H1 (cell line): ENCODE results near the gene COL4A1. TPM values are rescaled to one million over a fixed set of nuclear protein-coding genes. Genes with fewer than 3 reads are reported as not detected.

Experiments used
- CTCF ChIA-PET: fragments of 300-600 bp; sonication (Branson Sonifier 250); formaldehyde crosslinking; loops from one replicate; lab custom pipeline; 2021; ENCODE audit not compliant: partially characterized antibody; lab: Charles Lee
- POLR2A ChIA-PET: fragments of 300-600 bp; sonication (Branson Sonifier 250); formaldehyde crosslinking; loops from one replicate; lab custom pipeline; 2021; ENCODE audit warnings: inconsistent platforms; ENCODE audit not compliant: partially characterized antibody; lab: Charles Lee
- DNase-seq, 2 experiments: peaks; one replicate each; pipeline versions ENCODE4 v3.0.0 to v3.0.0-alpha.2; 2010 to 2022; ENCODE audit warnings: low spot score in 2 of 2, low read depth in 1 of 2, mixed read lengths in 1 of 2
- FAIRE-seq: peaks from 2 replicates; lab custom pipeline; 2011; peaks lifted over from hg19 to GRCh38; lab: Jason Lieb, UNC
- H2AFZ ChIP-seq: 2 replicates; pipeline ENCODE4 v1.8.1; 2012; ENCODE audit warnings: low read length, inconsistent platforms
- H2AK5ac ChIP-seq: 2 replicates; pipeline ENCODE4 v1.6.1; 2013; ENCODE audit warnings: low read depth, low read length
- H2BK120ac ChIP-seq: replicated peaks from 2 replicates; pipeline ENCODE3; 2013; ENCODE audit warnings: low read depth, low read length, inconsistent platforms
- H2BK12ac ChIP-seq: 2 replicates; pipeline ENCODE4 v1.6.1; 2013; ENCODE audit warnings: low read depth, low read length
- H2BK15ac ChIP-seq: 2 replicates; pipeline ENCODE4 v1.6.1; 2013; ENCODE audit warnings: low read length
- H2BK20ac ChIP-seq: 2 replicates; pipeline ENCODE4 v1.6.1; 2013; ENCODE audit warnings: low read length
- H2BK5ac ChIP-seq: 2 replicates; pipeline ENCODE4 v1.6.1; 2013; ENCODE audit warnings: low read depth, low read length
- H3K14ac ChIP-seq: 2 replicates; pipeline ENCODE4 v1.6.1; 2013; ENCODE audit warnings: inconsistent platforms; ENCODE audit not compliant: insufficient read length
- H3K18ac ChIP-seq: 2 replicates; pipeline ENCODE4 v1.6.1; 2013; ENCODE audit warnings: low read length; ENCODE audit errors: extremely low read depth
- H3K23ac ChIP-seq: 2 replicates; pipeline ENCODE4 v1.6.1; 2013; ENCODE audit warnings: inconsistent platforms; ENCODE audit not compliant: insufficient read length
- H3K23me2 ChIP-seq: 2 replicates; pipeline ENCODE4 v1.6.1; 2013; ENCODE audit warnings: low read depth, low read length
- H3K27ac ChIP-seq: 2 replicates; pipeline ENCODE4 v1.6.1; 2011; ENCODE audit warnings: low read depth, low read length, inconsistent platforms
- H3K27me3 ChIP-seq, 4 experiments: replicated peaks in 1 of 4; 1 replicate in 1 of 4; 2 replicates in 3 of 4; pipeline versions ENCODE4 v1.6.1 to v1.8.1; 2011 to 2013; ENCODE audit warnings: low read length in 3 of 4, mild to moderate bottlenecking in 3 of 4, inconsistent platforms in 2 of 4, mixed read lengths in 2 of 4, moderate library complexity in 1 of 4; ENCODE audit not compliant: control insufficient read depth in 3 of 4, insufficient read depth in 3 of 4; ENCODE audit errors: extremely low read depth in 1 of 4
- H3K36me3 ChIP-seq, 4 experiments: 2 replicates each; pipeline versions ENCODE4 v1.6.1 to v1.8.1; 2011 to 2013; ENCODE audit warnings: mild to moderate bottlenecking in 4 of 4, low read length in 3 of 4, moderate library complexity in 2 of 4, control low read depth in 1 of 4, inconsistent platforms in 1 of 4; ENCODE audit not compliant: insufficient read depth in 4 of 4, control insufficient read depth in 2 of 4
- H3K4ac ChIP-seq: replicated peaks from 2 replicates; pipeline ENCODE3; 2013; ENCODE audit warnings: low read length, low read depth, mixed read lengths, inconsistent platforms; ENCODE audit not compliant: insufficient read length
- H3K4me1 ChIP-seq, 4 experiments: replicated peaks in 1 of 4; 1 replicate in 1 of 4; 2 replicates in 3 of 4; pipeline versions ENCODE4 v1.6.1 to v1.8.1; 2011 to 2013; ENCODE audit warnings: low read length in 3 of 4, inconsistent platforms in 2 of 4, mixed read lengths in 1 of 4; ENCODE audit not compliant: insufficient read depth in 4 of 4, control insufficient read depth in 3 of 4
- H3K4me2 ChIP-seq, 2 experiments: 2 replicates each; pipeline versions ENCODE4 v1.6.1 to v1.8.1; 2011 to 2013; ENCODE audit warnings: low read depth in 2 of 2, low read length in 2 of 2, control low read depth in 1 of 2, inconsistent platforms in 1 of 2, mild to moderate bottlenecking in 1 of 2; ENCODE audit not compliant: insufficient read depth in 1 of 2
- H3K4me3 ChIP-seq, 4 experiments: fragments of 200-600, 300-600 bp in 1 of 4; sonication (generic), shearing (Covaris generic), sonication (Bioruptor Twin) in 1 of 4; 2 replicates each; pipeline versions ENCODE4 v1.5.1 to v1.8.1; 2011 to 2016; ENCODE audit warnings: low read length in 4 of 4, low read depth in 3 of 4, control low read depth in 2 of 4, inconsistent platforms in 2 of 4, mild to moderate bottlenecking in 2 of 4, mixed read lengths in 1 of 4, moderate library complexity in 1 of 4; ENCODE audit not compliant: insufficient read depth in 2 of 4; ENCODE audit errors: extremely low read depth in 1 of 4
- H3K56ac ChIP-seq: replicated peaks from 2 replicates; pipeline ENCODE3; 2013; ENCODE audit warnings: low read depth, mild to moderate bottlenecking, mixed read lengths, low read length, inconsistent platforms; ENCODE audit not compliant: insufficient read length
- H3K79me1 ChIP-seq: 2 replicates; pipeline ENCODE4 v1.6.1; 2013; ENCODE audit warnings: low read depth, low read length, control low read depth
- H3K79me2 ChIP-seq, 2 experiments: 2 replicates each; pipeline versions ENCODE4 v1.6.1 to v1.8.1; 2012 to 2013; ENCODE audit warnings: low read length in 2 of 2, mild to moderate bottlenecking in 2 of 2, inconsistent platforms in 1 of 2; ENCODE audit not compliant: insufficient read depth in 2 of 2, control insufficient read depth in 1 of 2
- H3K9ac ChIP-seq, 4 experiments: replicated peaks in 1 of 4; 1 replicate in 1 of 4; 2 replicates in 3 of 4; pipeline versions ENCODE4 v1.6.1 to v1.8.1; 2011 to 2013; ENCODE audit warnings: low read depth in 3 of 4, low read length in 3 of 4, control low read depth in 2 of 4, mild to moderate bottlenecking in 2 of 4, moderate library complexity in 2 of 4, inconsistent platforms in 1 of 4; ENCODE audit errors: extremely low read depth in 1 of 4
- H3K9me3 ChIP-seq, 2 experiments: 2 replicates each; pipeline versions ENCODE4 v1.6.1 to v1.8.1; 2012 to 2013; ENCODE audit warnings: mild to moderate bottlenecking in 2 of 2, moderate library complexity in 2 of 2, control low read depth in 1 of 2, inconsistent platforms in 1 of 2, low read depth in 1 of 2, low read length in 1 of 2, mixed read lengths in 1 of 2; ENCODE audit not compliant: insufficient read depth in 2 of 2
- H4K20me1 ChIP-seq, 2 experiments: replicated peaks in 1 of 2; 2 replicates each; pipeline versions ENCODE3 to v1.8.1; 2011 to 2013; ENCODE audit warnings: inconsistent platforms in 2 of 2, low read length in 2 of 2, mild to moderate bottlenecking in 1 of 2; ENCODE audit not compliant: insufficient read depth in 2 of 2, control insufficient read depth in 1 of 2
- H4K5ac ChIP-seq: 2 replicates; pipeline ENCODE4 v1.6.1; 2013; ENCODE audit warnings: low read length, low read depth, mixed read lengths, inconsistent platforms; ENCODE audit not compliant: insufficient read length
- H4K8ac ChIP-seq: 2 replicates; pipeline ENCODE4 v1.8.0; 2013; ENCODE audit warnings: mild to moderate bottlenecking, moderate library complexity, low read length, inconsistent platforms; ENCODE audit not compliant: insufficient read depth; ENCODE audit errors: extremely low read depth
- H4K91ac ChIP-seq: replicated peaks from 2 replicates; pipeline ENCODE3; 2013; ENCODE audit warnings: low read length, mixed read lengths, inconsistent platforms; ENCODE audit not compliant: insufficient read length
- GABPA ChIP-seq: IDR thresholded peaks from 2 replicates; pipeline ENCODE4 v1.6.1; 2011; ENCODE audit warnings: mild to moderate bottlenecking, low read length, moderate library complexity, borderline replicate concordance; ENCODE audit not compliant: insufficient read depth
- POLR2A ChIP-seq, 2 experiments: IDR thresholded peaks; 1 replicate in 1 of 2; 2 replicates in 1 of 2; pipeline ENCODE4 v1.6.1; 2011; ENCODE audit warnings: low read depth in 2 of 2, low read length in 2 of 2, mild to moderate bottlenecking in 2 of 2; ENCODE audit errors: control extremely low read depth in 1 of 2
- WGBS, 2 experiments: shearing (Covaris generic) in 1 of 2; methylation state at CpG; one replicate each; pipeline versions ENCODE4 v1.1.6 to v1.1.7; 2013 to 2015; ENCODE audit warnings: low lambda C conversion rate in 2 of 2, mixed read lengths in 2 of 2, inconsistent platforms in 1 of 2, low coverage in 1 of 2, missing lambda C conversion rate in 1 of 2; ENCODE audit not compliant: insufficient replicate concordance in 2 of 2, insufficient coverage in 1 of 2, insufficient read length in 1 of 2; ENCODE audit errors: extremely low coverage in 1 of 2, missing lambda C conversion rate in 1 of 2; 5-methylcytosine and 5-hydroxymethylcytosine counted together
- polyA plus RNA-seq, 7 experiments: library from polyadenylated mRNA; depleted of rRNA in 3 of 7; stranded (reverse) in 5 of 7; unstranded in 2 of 7; fragments of >200 nt in 5 of 7; fragments of 200-250 nt in 2 of 7; gene quantifications; 1 replicate in 5 of 7; 2 replicates in 1 of 7; 4 replicates in 1 of 7; pipeline versions ENCODE4 v1.2.1 to v1.2.3, GENCODE V29; 2011 to 2013; ENCODE audit warnings: missing spikeins in 2 of 7, mixed read lengths in 2 of 7
- total RNA-seq: library from RNA; stranded (reverse); fragmentation: NEBNext Ultra II Directional; extraction: Animal tissue kit (Norgen Biotek cat#: 25700); gene quantifications from 2 replicates; pipeline ENCODE4 v1.2.1, GENCODE V29; 2021

COL4A1 gene
- total and polyA plus RNA-seq, 2 of the 8 experiments (the other 6 are each of a cell fraction or from before 2014, with no cell fraction given): 30.7 to 82.0 TPM

GRCh38 chr13:110302997-110303396 is 4.0 kb downstream of the COL4A1 start:
- Histone ChIP-seq H3K79me2 (peaks cover 0 to 19% of the 10 kb centered on the region in 2 experiments; a peak in 2 of 4 replicates), H4K20me1 (peaks cover 0 to 1% of the 10 kb centered on the region in 2 experiments), H2AFZ (no peak overlapping the region), H2AK5ac (no peak overlapping the region), H2BK15ac (no peak overlapping the region), H2BK5ac (no peak overlapping the region), H2BK12ac (no peak overlapping the region), H3K4ac (no peak overlapping the region), H2BK120ac (no peak overlapping the region), H4K8ac (no peak overlapping the region), H3K9ac (no peak overlapping the region), H3K79me1 (peaks cover 4% of the 10 kb centered on the region; the same call in 1 of the 2 replicates), H3K23me2 (peaks cover 8% of the 10 kb centered on the region), H3K27ac (no peak overlapping the region), H3K9me3 (no peaks in the 10 kb centered on the region), H2BK20ac (no peak overlapping the region), H3K23ac (no peak overlapping the region), H4K5ac (no peak overlapping the region), H3K4me2 (no peak overlapping the region), H3K14ac (no peak overlapping the region), H3K56ac (no peak overlapping the region), H3K18ac (no peak overlapping the region), H3K4me1 (peaks cover 7 to 18% (median 15%) of the 10 kb centered on the region in 4 experiments), H3K36me3 (no peaks in the 10 kb centered on the region), H3K4me3 (no peak overlapping the region), H3K27me3 (peaks cover 0 to 8% (median 6%) of the 10 kb centered on the region in 4 experiments; a peak in 5 of 7 replicates), H4K91ac (no peak overlapping the region)
- ChIA-PET CTCF (interaction anchor here (0.7 to 2.5 kb wide), 7 partner anchors 21 to 205 kb away, joined by 3 to 8 read pairs (median 5); no protein-coding TSS in a partner anchor), POLR2A (no interaction called here)
- WGBS, 2 experiments: 76% methylated on average over 2 of the region's 2 CpGs; no CpG with 5 or more reads in 1 of the 2 experiments
- DNase-seq (no peak), FAIRE-seq (no peak)
- TF ChIP-seq GABPA: no peak
- TF ChIP-seq POLR2A (IDR thresholded peaks at IDR 0.05; ENCODE audit: control extremely low read depth in 1 of 2, low read depth in 2 of 2, low read length in 2 of 2): no peak
